Hepatocyte (in vitro differentiated cells): ENCODE measurements around the gene UBE2D2. TPM values are rescaled to one million over a fixed set of nuclear protein-coding genes. Genes with fewer than 3 reads are reported as not detected.

ENCODE experiments used
- DNase-seq: peaks from one replicate; pipeline ENCODE4 v3.0.0-alpha.2; 2016; ENCODE audit warnings: low spot score
- H2AFZ ChIP-seq: fragments of 200-600 bp; sonication (generic); 2 replicates; pipeline ENCODE4 v1.6.0; 2016; ENCODE audit warnings: antibody characterized with exemption, mild to moderate bottlenecking
- H3K27ac ChIP-seq: fragments of 200-600 bp; sonication (generic); 2 replicates; pipeline ENCODE4 v1.5.1; 2016; ENCODE audit warnings: mild to moderate bottlenecking
- H3K27me3 ChIP-seq: fragments of 200-600 bp; sonication (generic); 2 replicates; pipeline ENCODE4 v1.6.1; 2016
- H3K36me3 ChIP-seq: fragments of 200-600 bp; sonication (generic); replicated peaks from 2 replicates; pipeline ENCODE4 v1.5.1; 2016; ENCODE audit warnings: low read depth; ENCODE audit not compliant: insufficient read depth
- H3K4me1 ChIP-seq: fragments of 200-600 bp; sonication (generic); 2 replicates; pipeline ENCODE4 v1.5.1; 2016; ENCODE audit warnings: mild to moderate bottlenecking, moderate library complexity; ENCODE audit not compliant: insufficient read depth
- H3K4me2 ChIP-seq: fragments of 200-600 bp; sonication (generic); 2 replicates; pipeline ENCODE4 v1.6.0; 2016
- H3K4me3 ChIP-seq: fragments of 200-600 bp; sonication (generic); 2 replicates; pipeline ENCODE4 v1.5.1; 2016; ENCODE audit warnings: mild to moderate bottlenecking
- H3K79me2 ChIP-seq: fragments of 200-600 bp; sonication (generic); 2 replicates; pipeline ENCODE4 v1.6.0; 2017; ENCODE audit warnings: mild to moderate bottlenecking
- H3K9me2 ChIP-seq: fragments of 200-600 bp; sonication (generic); replicated peaks from 2 replicates; pipeline ENCODE4 v1.6.0; 2017; ENCODE audit warnings: mild to moderate bottlenecking; ENCODE audit not compliant: insufficient read depth
- H3K9me3 ChIP-seq: fragments of 200-600 bp; sonication (generic); 2 replicates; pipeline ENCODE4 v1.5.1; 2016; ENCODE audit warnings: low read depth, mild to moderate bottlenecking
- H4K20me1 ChIP-seq: fragments of 200-600 bp; sonication (generic); 2 replicates; pipeline ENCODE4 v1.6.0; 2016; ENCODE audit warnings: mild to moderate bottlenecking; ENCODE audit not compliant: insufficient read depth, poor library complexity, severe bottlenecking
- CTCF ChIP-seq: fragments of 200-600 bp; sonication (generic); IDR thresholded peaks from 2 replicates; pipeline ENCODE4 v1.5.1; 2016; ENCODE audit warnings: antibody characterized with exemption, mild to moderate bottlenecking; ENCODE audit not compliant: poor library complexity
- EZH2 ChIP-seq: fragments of 200-600 bp; sonication (generic); IDR thresholded peaks from 2 replicates; pipeline ENCODE4 v1.6.1; 2016; ENCODE audit warnings: antibody characterized with exemption, mild to moderate bottlenecking, borderline replicate concordance
- EZH2phosphoT487 ChIP-seq: fragments of 200-600 bp; sonication (generic); IDR thresholded peaks from one replicate; pipeline ENCODE4 v1.6.1; 2018; ENCODE audit warnings: antibody characterized with exemption, mild to moderate bottlenecking, low read depth, moderate library complexity; ENCODE audit not compliant: unreplicated experiment, severe bottlenecking
- WGBS: methylation state at CpG from one replicate; pipeline ENCODE4 v1.1.6; 2016; ENCODE audit warnings: low lambda C conversion rate; ENCODE audit errors: missing lambda C conversion rate; 5-methylcytosine and 5-hydroxymethylcytosine counted together
- polyA plus RNA-seq: library from polyadenylated mRNA; unstranded; fragments of >200 nt; fragmentation: Nextera tagmentation; extraction: Ambion mirVana; gene quantifications from 2 replicates; pipeline ENCODE4 v1.2.1, GENCODE V29; 2016
- total RNA-seq: library from RNA; depleted of rRNA; stranded (reverse); fragments of >200 nt; gene quantifications from 2 replicates; pipeline ENCODE4 v1.2.3, GENCODE V29; 2014

UBE2D2 gene
- total and polyA plus RNA-seq, 2 experiments from 2014 or later: 85.9 to 182 TPM

- H3K9me3 ChIP-seq: no peaks in the 10 kb centered on the region
- H3K9me2 ChIP-seq: no peaks in the 10 kb centered on the region
- H3K79me2 ChIP-seq: peaks cover 100% of the 10 kb centered on the region
- H3K27me3 ChIP-seq: no peaks in the 10 kb centered on the region
- no peaks in the 10 kb centered on the region for H3K4me1 ChIP-seq
- no peaks in the 10 kb centered on the region for H3K36me3 ChIP-seq
- peak; percentile 63 for DNase-seq
- no peak overlapping the region for H2AFZ ChIP-seq
- H3K4me2 ChIP-seq: no peak overlapping the region
- TF ChIP-seq EZH2phosphoT487 (no peak), CTCF (peak; percentile 56), EZH2 (no peak)
- peaks cover 99% of the 10 kb centered on the region for H4K20me1 ChIP-seq
- WGBS: 72% methylated on average over 4 of the region's 4 CpGs
- no peak overlapping the region for H3K27ac ChIP-seq
- H3K4me3 ChIP-seq: no peak overlapping the region
Measured at GRCh38 chr5:139574641-139575312, 13.6 kb downstream of the UBE2D2 start.

- no peak for DNase-seq
- Histone ChIP-seq H3K36me3 (no peaks in the 10 kb centered on the region), H3K4me1 (no peaks in the 10 kb centered on the region), H3K27ac (no peak overlapping the region), H3K4me2 (no peak overlapping the region), H3K9me2 (no peaks in the 10 kb centered on the region), H3K9me3 (no peaks in the 10 kb centered on the region), H3K27me3 (no peaks in the 10 kb centered on the region), H2AFZ (no peak overlapping the region), H3K79me2 (peaks cover 100% of the 10 kb centered on the region), H3K4me3 (no peak overlapping the region), H4K20me1 (peaks cover 99% of the 10 kb centered on the region)
- no peak for TF ChIP-seq EZH2
- TF ChIP-seq CTCF: no peak
- no peak for TF ChIP-seq EZH2phosphoT487
- WGBS: 92% methylated on average over 2 of the region's 2 CpGs
Measured at GRCh38 chr5:139575313-139575646, 14.1 kb downstream of the UBE2D2 start.

- no peak overlapping the region for H3K4me3 ChIP-seq
Measured at GRCh38 chr5:139575751-139576150, 14.6 kb downstream of the UBE2D2 start.

More at GRCh38 chr5:139575751-139576150, 14.6 kb downstream of the UBE2D2 start:
- no peak for TF ChIP-seq EZH2phosphoT487
- TF ChIP-seq CTCF: no peak
- no peak for TF ChIP-seq EZH2
- peaks cover 99% of the 10 kb centered on the region for H4K20me1 ChIP-seq
- H3K9me2 ChIP-seq: no peaks in the 10 kb centered on the region
- H3K36me3 ChIP-seq: no peaks in the 10 kb centered on the region
- H3K9me3 ChIP-seq: no peaks in the 10 kb centered on the region
- H3K4me2 ChIP-seq: no peak overlapping the region
- H3K4me1 ChIP-seq: no peaks in the 10 kb centered on the region
- H2AFZ ChIP-seq: no peak overlapping the region
- DNase-seq: no peak
- H3K27ac ChIP-seq: no peak overlapping the region
- WGBS: 98% methylated on average over 4 of the region's 4 CpGs
- no peaks in the 10 kb centered on the region for H3K27me3 ChIP-seq
- peaks cover 100% of the 10 kb centered on the region for H3K79me2 ChIP-seq
